Ureter (tissue), 1 donor: ENCODE measurements around the gene SLC1A2. TPM values are rescaled to one million over a fixed set of nuclear protein-coding genes. Genes with fewer than 3 reads are reported as not detected.

Experiments used
- DNase-seq: peaks from one replicate; pipeline ENCODE4 v3.0.0-alpha.2; 2020; ENCODE audit warnings: low spot score
- total RNA-seq: library from RNA; stranded (reverse); gene quantifications from one replicate; pipeline ENCODE4 v1.2.4, GENCODE V29; 2023
- donor health status: DM: yes; HTN: yes; CAD: no.

The SLC1A2 gene
- total RNA-seq, 1 donor from 2014 or later, result 2.4 TPM

DNA sequence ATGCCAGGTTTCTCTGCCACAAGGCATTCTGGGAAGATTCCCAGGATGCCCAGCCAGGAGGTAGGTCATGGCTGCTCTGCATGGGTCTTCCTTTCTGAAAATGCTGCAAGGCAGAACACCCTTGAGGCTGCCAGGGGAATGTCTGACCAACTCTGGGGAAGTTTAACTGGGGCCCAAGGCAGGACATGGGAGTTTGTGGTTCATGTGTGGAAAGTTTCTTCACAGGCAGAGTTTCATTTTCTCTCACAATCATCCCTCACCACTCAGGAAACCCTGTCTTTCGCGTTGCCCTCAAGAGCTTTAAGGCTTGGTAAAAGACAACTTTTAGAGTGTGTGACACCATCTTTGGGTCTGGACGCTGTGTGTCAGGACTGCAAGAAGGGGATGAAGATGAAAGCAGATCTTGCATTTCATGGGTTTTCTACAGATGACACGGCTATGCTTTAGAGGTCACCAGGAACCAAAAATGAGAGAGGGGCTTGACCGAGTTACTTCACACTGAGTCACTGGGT lies 146.9 kb downstream of the SLC1A2 start:
- no peak for DNase-seq

DNA sequence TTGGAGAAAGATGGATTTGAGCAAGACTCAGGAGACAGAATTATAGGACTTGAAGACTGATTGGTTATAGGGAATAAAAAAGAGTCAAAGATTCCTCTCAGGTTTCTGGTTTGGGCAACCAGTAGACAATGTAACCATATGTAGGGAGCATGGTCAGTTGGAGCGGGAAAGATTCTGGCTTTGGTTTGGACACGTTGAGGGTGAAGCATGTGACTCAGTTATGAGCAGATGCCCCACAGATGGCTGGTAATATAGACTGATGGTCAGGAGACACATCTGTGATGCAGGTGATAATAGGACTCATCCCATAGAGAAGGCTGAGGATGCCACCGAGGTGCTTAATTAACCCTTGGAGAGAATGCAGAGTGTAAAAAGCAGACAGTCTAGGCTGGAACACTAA lies 148.3 kb downstream of the SLC1A2 start:
- no peak for DNase-seq

DNA sequence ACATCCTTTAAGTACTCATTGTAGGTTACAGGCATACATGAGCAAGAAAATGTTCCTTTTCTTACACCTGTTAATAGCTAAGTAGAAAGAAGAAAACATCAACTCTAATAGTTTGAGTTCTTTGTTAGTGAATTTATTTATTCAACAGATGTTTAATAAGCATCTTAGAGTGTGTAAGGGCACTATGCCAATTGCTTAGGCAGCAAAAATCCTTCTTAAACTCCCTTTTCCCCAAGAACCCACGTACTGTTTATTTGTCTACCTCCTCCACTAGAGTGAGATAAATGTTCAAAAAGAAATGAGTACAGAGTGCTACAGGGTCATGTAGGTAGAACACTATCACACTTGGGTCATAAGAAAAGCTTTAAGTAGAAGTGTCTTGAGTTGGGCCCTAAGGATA lies 149.0 kb downstream of the SLC1A2 start:
- no peak for DNase-seq

GRCh38 chr11:35267504-35267903 lies 151.9 kb downstream of the SLC1A2 start:
- DNase-seq, result no peak

DNA sequence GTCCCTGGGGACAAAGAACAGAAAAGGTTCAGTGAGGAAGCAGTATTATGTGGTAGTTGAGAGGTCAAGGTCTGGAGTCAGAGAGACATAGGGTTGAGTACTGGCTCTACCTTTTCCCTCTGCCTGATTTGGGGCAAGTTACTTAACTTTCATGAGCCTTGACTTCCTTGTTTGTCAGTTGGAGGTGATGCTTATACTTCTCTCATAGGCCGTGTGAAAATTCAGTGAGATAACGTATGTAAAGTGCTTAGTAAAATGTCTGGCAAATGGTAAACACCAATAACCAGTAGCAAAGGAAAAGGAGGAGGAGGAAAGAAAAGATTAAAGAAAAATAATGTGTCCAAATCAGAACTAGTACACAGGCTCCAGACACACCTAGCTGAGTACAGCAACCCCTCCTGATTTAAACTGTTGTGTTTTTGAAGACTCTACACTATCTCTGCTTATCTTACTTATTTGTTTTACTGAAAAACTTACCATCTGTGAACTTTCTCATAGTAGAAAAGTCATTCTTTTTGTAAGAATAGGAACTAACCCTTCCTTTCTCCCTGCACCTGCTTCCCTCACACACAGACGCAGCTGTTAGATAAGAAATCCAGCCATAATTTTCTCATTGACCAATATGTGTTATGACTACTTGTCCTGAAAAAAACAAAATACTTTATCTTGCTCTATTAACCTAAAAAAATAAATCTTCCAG lies 153.5 kb downstream of the SLC1A2 start:
- DNase-seq, result no peak

DNA sequence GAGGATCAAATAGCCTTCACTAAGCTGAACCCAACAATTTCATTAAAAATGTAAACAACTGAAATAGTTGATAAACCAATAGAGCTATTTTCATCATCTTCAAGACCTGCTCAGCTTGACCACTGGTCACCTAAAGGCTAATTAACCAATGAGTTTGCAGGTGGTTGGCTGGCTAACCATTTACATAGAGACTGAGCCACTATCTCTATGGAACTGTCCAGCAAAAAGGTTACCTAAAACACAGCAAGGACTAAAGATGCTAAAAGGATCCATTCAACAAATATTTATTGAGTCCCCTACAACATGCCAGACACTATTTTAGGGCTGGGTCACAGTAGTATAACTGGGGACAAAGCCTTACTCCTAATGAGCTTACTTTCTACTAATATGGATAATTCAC lies 156.6 kb downstream of the SLC1A2 start:
- DNase-seq, result no peak

DNA sequence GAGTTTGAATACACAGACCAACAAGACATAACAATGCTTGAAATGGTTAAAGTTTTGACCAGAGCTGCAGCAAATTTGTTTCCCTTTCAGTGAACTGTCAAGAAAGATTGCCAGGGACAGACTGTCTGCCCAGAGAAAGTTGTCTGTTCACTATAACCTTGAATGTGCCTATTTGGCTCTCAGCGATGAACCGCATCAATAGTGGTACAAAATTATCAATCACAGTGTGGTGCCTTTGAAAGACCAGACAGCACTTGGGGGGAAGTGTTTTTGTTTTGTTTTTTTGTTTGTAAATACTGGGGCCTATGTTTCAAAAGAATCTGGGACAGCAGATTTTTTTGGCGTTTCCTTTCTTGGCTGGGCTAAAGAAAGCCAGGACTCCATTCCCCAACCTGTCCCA lies 157.3 kb downstream of the SLC1A2 start:
- no peak for DNase-seq

- no peak for DNase-seq
Observed at GRCh38 chr11:35261197-35261596, 158.2 kb downstream of the SLC1A2 start.

DNA sequence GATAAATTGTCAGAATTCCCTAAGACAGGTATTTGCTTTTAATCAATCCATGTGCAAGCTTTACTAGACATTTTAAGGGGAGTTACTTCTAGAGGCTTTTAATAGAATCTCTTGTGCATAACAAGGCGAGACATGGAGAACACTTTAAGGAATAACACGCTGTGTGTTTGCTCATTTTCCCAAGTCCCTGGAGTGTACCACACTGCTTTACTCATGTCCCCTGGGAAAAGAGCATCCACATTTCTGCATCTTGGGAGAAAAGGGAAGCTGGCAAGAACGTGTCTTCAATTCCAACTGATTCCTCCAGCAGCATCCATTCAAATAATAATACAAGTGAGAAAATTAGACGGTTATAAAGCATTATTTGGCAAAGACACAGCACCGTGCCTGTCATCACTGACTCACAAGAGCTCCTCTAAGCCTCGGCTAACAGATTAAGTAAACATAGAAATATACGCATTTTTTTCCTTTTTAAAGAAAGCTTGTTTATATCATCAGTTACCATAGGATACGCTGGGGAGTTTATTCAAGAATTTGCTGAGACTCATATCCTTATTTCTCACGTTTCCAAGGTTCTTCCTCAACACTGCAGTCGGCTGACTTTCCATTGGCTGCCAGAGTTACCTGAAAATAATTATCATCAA lies 158.9 kb downstream of the SLC1A2 start:
- no peak for DNase-seq

GRCh38 chr11:35259529-35259928 lies 159.8 kb downstream of the SLC1A2 start:
- DNase-seq, result no peak

GRCh38 chr11:35257281-35257680 lies 162.1 kb downstream of the SLC1A2 start:
- DNase-seq, result no peak

DNA sequence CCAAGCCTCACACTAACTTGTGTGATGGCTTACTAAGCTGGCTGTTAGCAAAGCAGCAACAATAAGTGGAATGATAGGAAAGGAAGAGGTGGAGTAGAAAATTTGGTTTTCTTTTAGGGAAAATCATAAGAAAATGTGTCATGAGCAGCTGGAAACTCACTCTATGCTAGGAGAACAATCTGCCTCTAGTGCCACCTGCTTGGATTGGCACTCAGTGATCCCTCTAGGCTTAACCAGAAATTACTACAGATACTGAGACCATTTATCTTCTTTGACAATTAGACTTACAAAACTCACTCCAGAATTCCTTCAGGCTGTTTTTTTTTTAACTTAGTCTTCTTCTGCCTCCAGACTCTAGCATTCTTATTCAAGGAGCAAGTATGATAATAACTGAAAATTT lies 163.1 kb downstream of the SLC1A2 start:
- no peak for DNase-seq

DNA sequence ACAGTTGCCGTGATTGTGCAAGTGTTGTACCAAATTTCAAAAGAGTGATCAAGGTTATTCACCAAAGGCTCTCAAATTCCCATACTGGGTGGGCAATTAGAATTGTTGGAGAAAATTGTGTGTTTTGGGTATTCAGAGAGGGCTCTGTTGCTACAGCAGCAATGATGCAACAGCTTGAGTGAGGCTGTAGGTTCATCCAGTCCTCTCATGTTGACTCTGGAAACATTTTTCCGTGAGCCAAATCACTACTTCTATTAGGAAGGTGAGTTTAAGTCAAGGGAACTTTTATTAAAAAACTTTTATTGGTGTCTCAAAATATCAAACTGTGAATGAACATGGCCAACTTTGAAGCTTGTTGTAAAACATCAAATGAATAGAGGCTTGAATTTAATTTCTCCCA lies 163.8 kb downstream of the SLC1A2 start:
- DNase-seq, result no peak

- no peak for DNase-seq
Observed at GRCh38 chr11:35253237-35253636, 166.1 kb downstream of the SLC1A2 start.

DNA sequence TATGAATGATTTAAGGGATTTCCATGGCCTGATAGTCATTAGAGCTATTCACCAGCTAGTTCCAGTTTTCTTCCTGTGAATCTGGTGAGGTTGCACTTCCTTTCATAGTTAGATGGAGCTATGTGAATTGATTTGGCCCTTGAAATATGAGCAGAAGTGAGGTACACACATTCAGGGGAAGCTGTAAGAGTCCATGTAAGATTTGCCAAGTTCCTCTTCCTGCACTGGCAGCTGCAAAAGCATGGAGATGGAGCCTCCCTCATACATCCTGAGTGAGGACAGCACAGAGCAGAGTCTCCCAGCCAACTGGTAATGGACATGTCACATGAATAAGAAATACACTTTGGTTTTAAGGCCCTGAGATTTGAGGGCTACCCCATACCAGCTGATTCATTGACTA lies 168.7 kb downstream of the SLC1A2 start:
- no peak for DNase-seq

- DNase-seq, result no peak
Observed at GRCh38 chr11:35250192-35250591, 169.2 kb downstream of the SLC1A2 start.

- no peak for DNase-seq
Observed at GRCh38 chr11:35248558-35249323, 170.6 kb downstream of the SLC1A2 start.

- DNase-seq, result no peak
Observed at GRCh38 chr11:35247863-35248262, 171.5 kb downstream of the SLC1A2 start.

DNA sequence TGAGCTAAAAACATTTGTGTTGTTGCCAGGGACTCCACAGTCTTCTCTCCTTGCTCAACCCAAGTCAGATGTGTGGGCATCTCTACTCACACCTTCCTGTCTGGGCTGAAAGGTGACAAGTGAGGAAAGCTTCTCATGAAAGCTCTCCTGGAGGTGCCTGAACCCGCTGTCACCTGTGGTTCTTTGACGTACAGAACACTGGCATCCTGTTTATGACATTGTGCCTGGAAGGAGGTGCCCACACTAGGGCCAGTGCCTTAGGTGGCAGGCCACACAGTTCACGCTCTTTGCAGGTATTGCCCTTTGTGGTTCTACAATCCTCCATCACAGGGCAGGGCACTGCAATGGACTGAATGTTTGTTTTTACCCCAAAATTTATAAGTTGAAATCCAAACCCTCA lies 171.9 kb downstream of the SLC1A2 start:
- DNase-seq, result no peak

DNA sequence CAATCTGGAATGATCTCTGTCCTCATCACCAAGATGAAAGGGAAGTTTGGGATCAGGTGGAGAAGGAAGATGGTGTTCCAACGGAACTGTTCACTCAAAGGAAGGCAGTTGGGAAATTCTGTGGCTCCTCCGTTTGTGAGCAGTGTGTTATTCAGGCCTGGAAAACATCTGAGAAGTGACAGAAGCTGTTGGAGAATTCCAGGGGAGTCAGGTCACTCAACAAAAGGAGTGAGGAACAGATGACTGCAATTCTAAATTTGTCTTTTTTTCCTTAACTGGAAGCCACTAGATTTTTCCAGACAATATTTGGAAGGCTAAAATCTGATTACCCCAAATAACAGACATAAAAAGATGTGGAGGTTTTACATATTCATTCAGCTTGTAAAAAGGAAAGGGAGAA lies 172.6 kb downstream of the SLC1A2 start:
- no peak for DNase-seq

- DNase-seq, result no peak
Observed at GRCh38 chr11:35245786-35246185, 173.6 kb downstream of the SLC1A2 start.

GRCh38 chr11:35245056-35245455 lies 174.3 kb downstream of the SLC1A2 start:
- no peak for DNase-seq

- DNase-seq, result no peak
Observed at GRCh38 chr11:35243774-35244173, 175.6 kb downstream of the SLC1A2 start.
